Lower leg skin (tissue), 4 donors: ENCODE measurements around the gene GUCY1B1. TPM values are rescaled to one million over a fixed set of nuclear protein-coding genes. Genes with fewer than 3 reads are reported as not detected.

Experiments
- DNase-seq, 2 donors: peaks; one replicate each; pipeline ENCODE4 v3.0.0-alpha.2; 2019; ENCODE audit warnings: low spot score in 2 of 2
- H3K4me3 ChIP-seq: fragments of 200-600 bp; sonication (generic); 2 replicates; pipeline ENCODE4 v1.5.1; 2017; ENCODE audit warnings: mild to moderate bottlenecking, low read depth; ENCODE audit not compliant: poor library complexity, severe bottlenecking
- POLR2A ChIP-seq, 2 donors: fragments of 450-650 bp; IDR thresholded peaks; one replicate each; pipeline ENCODE4 v1.6.1; 2016 to 2017; ENCODE audit warnings: antibody characterized with exemption in 2 of 2, mild to moderate bottlenecking in 1 of 2, moderate library complexity in 1 of 2
- WGBS, 2 donors: methylation state at CpG; one replicate each; pipeline ENCODE4 v1.1.5; 2018; 5-methylcytosine and 5-hydroxymethylcytosine counted together
- intact Hi-C: fragments of 100-400 bp; cut with DNase I; formaldehyde crosslinking; loops from one replicate; pipeline ENCODE4 v1.15.0; 2023; ENCODE audit warnings: low total_unique reads
- total RNA-seq, 4 donors: library from RNA; depleted of rRNA; stranded (reverse); fragments of >200 nt; gene quantifications; one replicate each; pipeline ENCODE4 v1.1.0, GENCODE V29; 2016
- TF ChIP-seq, protein P1 (sequence below), 3 donors: fragments of 450-650 bp; IDR thresholded peaks; one replicate each; pipeline ENCODE4 v1.5.1; 2016; ENCODE audit warnings: antibody characterized with exemption in 3 of 3, mild to moderate bottlenecking in 3 of 3, moderate library complexity in 2 of 3

GUCY1B1 gene
- total RNA-seq, 4 donors from 2014 or later: 1.1 to 6.1 (median 4.9) TPM

DNA sequence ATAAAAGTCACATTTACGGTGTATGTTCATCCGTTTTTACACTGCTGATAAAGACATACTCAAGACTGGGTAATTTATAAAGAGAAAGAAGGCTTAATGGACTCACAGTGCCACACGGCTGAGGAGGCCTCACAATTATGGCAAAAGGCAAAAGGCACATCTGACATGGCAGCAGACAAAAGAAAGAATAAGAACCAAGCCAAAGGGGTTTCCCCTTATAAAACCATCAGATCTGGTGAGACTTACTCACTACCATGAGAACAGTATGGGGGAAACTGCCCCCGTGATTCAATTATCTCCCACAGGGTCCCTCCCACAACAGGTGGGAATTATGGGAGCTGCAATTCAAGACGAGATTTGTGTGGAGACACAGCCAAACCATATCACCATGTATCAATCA, 7.3 kb upstream of the GUCY1B1 start:
- WGBS, 2 donors: 84 to 89% methylated on average over 5 of the region's 5 CpGs
- H3K4me3 ChIP-seq: no peak overlapping the region
- intact Hi-C loops: no loop called here
- TF ChIP-seq, protein P1, sequence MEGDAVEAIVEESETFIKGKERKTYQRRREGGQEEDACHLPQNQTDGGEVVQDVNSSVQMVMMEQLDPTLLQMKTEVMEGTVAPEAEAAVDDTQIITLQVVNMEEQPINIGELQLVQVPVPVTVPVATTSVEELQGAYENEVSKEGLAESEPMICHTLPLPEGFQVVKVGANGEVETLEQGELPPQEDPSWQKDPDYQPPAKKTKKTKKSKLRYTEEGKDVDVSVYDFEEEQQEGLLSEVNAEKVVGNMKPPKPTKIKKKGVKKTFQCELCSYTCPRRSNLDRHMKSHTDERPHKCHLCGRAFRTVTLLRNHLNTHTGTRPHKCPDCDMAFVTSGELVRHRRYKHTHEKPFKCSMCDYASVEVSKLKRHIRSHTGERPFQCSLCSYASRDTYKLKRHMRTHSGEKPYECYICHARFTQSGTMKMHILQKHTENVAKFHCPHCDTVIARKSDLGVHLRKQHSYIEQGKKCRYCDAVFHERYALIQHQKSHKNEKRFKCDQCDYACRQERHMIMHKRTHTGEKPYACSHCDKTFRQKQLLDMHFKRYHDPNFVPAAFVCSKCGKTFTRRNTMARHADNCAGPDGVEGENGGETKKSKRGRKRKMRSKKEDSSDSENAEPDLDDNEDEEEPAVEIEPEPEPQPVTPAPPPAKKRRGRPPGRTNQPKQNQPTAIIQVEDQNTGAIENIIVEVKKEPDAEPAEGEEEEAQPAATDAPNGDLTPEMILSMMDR (IDR thresholded peaks at IDR 0.05): no peak
- TF ChIP-seq POLR2A (IDR thresholded peaks at IDR 0.05): no peak
- no peak for DNase-seq

- TF ChIP-seq, protein P1 (IDR thresholded peaks at IDR 0.05): no peak
- TF ChIP-seq POLR2A (IDR thresholded peaks at IDR 0.05): no peak
- H3K4me3 ChIP-seq: no peak overlapping the region
- 91 to 95% methylated on average over 1 of the region's 1 CpG for WGBS, 2 donors
- DNase-seq: no peak
- intact Hi-C loops: no loop called here
These were observed 1.0 kb upstream of the GUCY1B1 start for GRCh38 chr4:155757745-155758265.

- DNase-seq: peak in 1 of 2 donors; percentile 84
- 1% methylated on average over 51 to 52 of the region's 77 CpGs for WGBS, 2 donors
- no peak for TF ChIP-seq POLR2A (IDR thresholded peaks at IDR 0.05)
- H3K4me3 ChIP-seq: peak overlapping the region; percentile 33
- intact Hi-C loops: no loop called here
These were observed 791 bp downstream of the GUCY1B1 start for GRCh38 chr4:155759372-155760252.

DNA sequence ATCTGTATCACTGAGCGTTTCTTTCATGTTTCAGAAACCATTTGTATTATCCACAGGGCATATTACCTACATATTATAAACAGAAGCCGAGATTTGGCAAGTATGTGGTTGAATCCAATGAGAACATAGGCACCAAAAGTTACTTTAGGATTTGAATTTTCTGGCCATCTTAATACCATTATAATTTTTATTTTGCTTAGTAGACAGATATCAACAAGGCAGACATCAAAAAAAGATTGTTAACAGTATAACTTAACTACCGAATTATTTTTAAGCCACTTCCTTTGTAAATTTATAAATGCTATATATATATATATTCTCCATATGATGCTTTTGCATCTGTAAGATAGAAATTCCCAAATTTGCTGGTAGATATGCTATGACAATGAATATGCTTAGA, 2.2 kb downstream of the GUCY1B1 start:
- TF ChIP-seq, protein P1 (IDR thresholded peaks at IDR 0.05): no peak
- no peak for TF ChIP-seq POLR2A (IDR thresholded peaks at IDR 0.05)
- no peak for DNase-seq
- intact Hi-C loops: no loop called here
- WGBS, 2 donors: 88 to 91% methylated on average over 3 of the region's 3 CpGs
- no peak overlapping the region for H3K4me3 ChIP-seq

DNA sequence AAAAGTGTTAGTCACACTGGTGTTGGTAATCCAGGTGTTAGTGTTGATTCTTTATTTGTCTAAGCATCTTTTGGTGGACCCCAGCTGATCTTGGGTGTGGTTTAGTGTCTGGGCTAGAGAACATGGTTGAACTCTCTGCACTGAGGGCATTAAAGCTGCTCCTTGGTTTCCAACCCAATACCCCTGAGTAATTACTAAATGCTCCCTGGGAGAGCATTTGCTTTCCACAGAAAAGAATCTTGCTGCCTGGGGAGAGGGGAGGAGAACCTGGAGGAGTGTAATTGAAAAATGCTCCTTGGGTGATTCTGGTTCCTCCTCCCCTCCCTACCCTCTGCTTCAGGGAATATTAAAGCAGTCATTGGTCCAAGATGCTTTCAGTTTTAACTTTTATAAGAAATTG, 3.1 kb downstream of the GUCY1B1 start:
- no peak for DNase-seq
- H3K4me3 ChIP-seq: no peak overlapping the region
- TF ChIP-seq, protein P1 (IDR thresholded peaks at IDR 0.05): no peak
- no peak for TF ChIP-seq POLR2A (IDR thresholded peaks at IDR 0.05)
- intact Hi-C loops: no loop called here

DNA sequence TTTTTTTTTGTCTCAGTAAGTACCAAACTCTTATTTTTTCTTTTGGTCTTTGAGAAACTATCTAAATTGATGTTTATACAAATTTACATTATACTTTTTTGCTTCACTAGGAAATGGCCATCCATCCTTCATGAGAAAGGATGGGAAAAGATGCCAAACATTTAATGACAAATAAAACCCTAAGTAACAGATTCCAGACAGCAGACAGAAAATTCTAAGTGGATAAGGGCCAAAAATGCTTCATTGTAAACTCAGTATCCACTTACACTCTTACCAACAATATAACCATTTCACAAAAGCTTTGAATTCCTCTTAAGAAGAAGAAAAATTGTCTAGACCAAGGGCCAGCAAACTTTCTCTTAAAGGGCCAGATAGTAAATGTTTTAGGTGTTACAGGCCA, 3.5 kb downstream of the GUCY1B1 start:
- DNase-seq: no peak
- TF ChIP-seq POLR2A (IDR thresholded peaks at IDR 0.05): no peak
- TF ChIP-seq, protein P1 (IDR thresholded peaks at IDR 0.05): no peak
- intact Hi-C loops: no loop called here
- H3K4me3 ChIP-seq: no peak overlapping the region
